Astrocyte (in vitro differentiated cells and primary cell): ENCODE data around the gene GMDS. TPM values are rescaled to one million over a fixed set of nuclear protein-coding genes. Genes with fewer than 3 reads are reported as not detected.

Experiments
- DNase-seq: peaks from one replicate; pipeline ENCODE4 v3.0.0-alpha.2; 2010; ENCODE audit warnings: low read depth
- FAIRE-seq: peaks from 2 replicates; lab custom pipeline; 2011; peaks lifted over from hg19 to GRCh38; lab: Jason Lieb, UNC
- H2AFZ ChIP-seq: 2 replicates; pipeline ENCODE4 v1.6.0; 2012; ENCODE audit warnings: low read depth, low read length, inconsistent platforms
- H3K27ac ChIP-seq: 2 replicates; pipeline ENCODE4 v1.5.1; 2011; ENCODE audit warnings: low read depth, low read length, inconsistent platforms
- H3K27me3 ChIP-seq: 2 replicates; pipeline ENCODE4 v1.6.0; 2011; ENCODE audit warnings: low read length, inconsistent platforms; ENCODE audit not compliant: insufficient read depth
- H3K36me3 ChIP-seq: 2 replicates; pipeline ENCODE4 v1.5.1; 2011; ENCODE audit warnings: low read length, inconsistent platforms; ENCODE audit not compliant: insufficient read depth
- H3K4me1 ChIP-seq: 2 replicates; pipeline ENCODE4 v1.5.1; 2011; ENCODE audit warnings: low read length, inconsistent platforms; ENCODE audit not compliant: insufficient read depth
- H3K4me2 ChIP-seq: 2 replicates; pipeline ENCODE4 v1.6.0; 2012; ENCODE audit warnings: low read length, inconsistent platforms
- H3K4me3 ChIP-seq: 2 replicates; pipeline ENCODE4 v1.5.1; 2011; ENCODE audit warnings: low read depth, mild to moderate bottlenecking, low read length, inconsistent platforms; ENCODE audit not compliant: insufficient read depth
- H3K79me2 ChIP-seq: 2 replicates; pipeline ENCODE4 v1.6.0; 2012; ENCODE audit warnings: mild to moderate bottlenecking, low read length, inconsistent platforms; ENCODE audit not compliant: insufficient read depth
- H3K9ac ChIP-seq: 2 replicates; pipeline ENCODE4 v1.6.0; 2012; ENCODE audit warnings: mild to moderate bottlenecking, low read length, inconsistent platforms
- H3K9me3 ChIP-seq: 2 replicates; pipeline ENCODE4 v1.5.1; 2012; ENCODE audit warnings: low read depth, mild to moderate bottlenecking, low read length, inconsistent platforms; ENCODE audit not compliant: insufficient read depth
- H4K20me1 ChIP-seq: 2 replicates; pipeline ENCODE4 v1.6.0; 2012; ENCODE audit warnings: low read length, inconsistent platforms; ENCODE audit not compliant: insufficient read depth
- H3K27ac Mint-ChIP-seq: one replicate; pipeline ENCODE4 v1.8.0; 2021; ENCODE audit warnings: mild to moderate bottlenecking, mixed read lengths; ENCODE audit not compliant: unreplicated experiment
- H3K27me3 Mint-ChIP-seq: one replicate; pipeline ENCODE4 v1.8.0; 2021; ENCODE audit warnings: low read depth, mixed read lengths; ENCODE audit not compliant: unreplicated experiment
- H3K36me3 Mint-ChIP-seq: one replicate; pipeline ENCODE4 v1.8.0; 2021; ENCODE audit warnings: low read depth, mixed read lengths; ENCODE audit not compliant: unreplicated experiment
- H3K4me1 Mint-ChIP-seq: one replicate; pipeline ENCODE4 v1.8.0; 2021; ENCODE audit warnings: low read depth, mixed read lengths; ENCODE audit not compliant: unreplicated experiment
- H3K4me3 Mint-ChIP-seq: one replicate; pipeline ENCODE4 v1.8.0; 2021; ENCODE audit warnings: mild to moderate bottlenecking, moderate library complexity, mixed read lengths; ENCODE audit not compliant: unreplicated experiment
- H3K9me3 Mint-ChIP-seq: one replicate; pipeline ENCODE4 v1.8.0; 2021; ENCODE audit warnings: mild to moderate bottlenecking, mixed read lengths; ENCODE audit not compliant: unreplicated experiment
- CTCF ChIP-seq: IDR thresholded peaks from 2 replicates; pipeline ENCODE4 v1.5.1; 2011; ENCODE audit warnings: low read depth, mild to moderate bottlenecking, inconsistent platforms, low read length, moderate library complexity; ENCODE audit not compliant: insufficient read depth
- EZH2 ChIP-seq: IDR thresholded peaks from 2 replicates; pipeline ENCODE4 v1.6.1; 2012; ENCODE audit warnings: mild to moderate bottlenecking, low read length, inconsistent platforms; ENCODE audit not compliant: insufficient read depth
- total RNA-seq: library from RNA; stranded (reverse); gene quantifications from 2 replicates; pipeline ENCODE4 v1.2.1, GENCODE V29; 2021

GMDS gene
- total RNA-seq, 1 donor from 2014 or later, result 9.4 TPM

- Histone ChIP-seq H3K9ac (no peak overlapping the region), H2AFZ (no peak overlapping the region), H3K4me2 (no peak overlapping the region), H3K79me2 (no peaks in the 10 kb centered on the region), H3K4me3 (no peak overlapping the region), H3K27ac (no peak overlapping the region), H3K36me3 (no peaks in the 10 kb centered on the region), H3K9me3 (no peaks in the 10 kb centered on the region), H4K20me1 (no peaks in the 10 kb centered on the region), H3K27me3 (no peaks in the 10 kb centered on the region), H3K4me1 (no peaks in the 10 kb centered on the region)
- Mint-ChIP-seq H3K9me3 (no peaks in the 10 kb centered on the region), H3K4me1 (peaks cover 1% of the 10 kb centered on the region), H3K27ac (no peak overlapping the region), H3K27me3 (no peaks in the 10 kb centered on the region), H3K36me3 (no peaks in the 10 kb centered on the region), H3K4me3 (no peak overlapping the region)
- FAIRE-seq, result no peak
- no peak for DNase-seq
- TF ChIP-seq EZH2, result no peak
- TF ChIP-seq CTCF, result no peak
Measured at GRCh38 chr6:1971612-1972011, 273.8 kb downstream of the GMDS start.

GRCh38 chr6:1970151-1970561 is 275.2 kb downstream of the GMDS start:
- Mint-ChIP-seq H3K27ac (no peak overlapping the region), H3K4me3 (no peak overlapping the region), H3K9me3 (no peaks in the 10 kb centered on the region), H3K36me3 (no peaks in the 10 kb centered on the region), H3K27me3 (no peaks in the 10 kb centered on the region), H3K4me1 (peaks cover 1% of the 10 kb centered on the region)
- FAIRE-seq, result no peak
- H3K27ac ChIP-seq, result no peak overlapping the region
- no peak overlapping the region for H2AFZ ChIP-seq
- no peaks in the 10 kb centered on the region for H3K79me2 ChIP-seq
- TF ChIP-seq CTCF (no peak), EZH2 (no peak)
- no peak overlapping the region for H3K9ac ChIP-seq
- no peak overlapping the region for H3K4me2 ChIP-seq
- no peak for DNase-seq
- no peaks in the 10 kb centered on the region for H4K20me1 ChIP-seq
- no peak overlapping the region for H3K4me3 ChIP-seq
- no peaks in the 10 kb centered on the region for H3K4me1 ChIP-seq
- no peaks in the 10 kb centered on the region for H3K36me3 ChIP-seq
- H3K27me3 ChIP-seq, result no peaks in the 10 kb centered on the region
- no peaks in the 10 kb centered on the region for H3K9me3 ChIP-seq

- no peaks in the 10 kb centered on the region for H3K9me3 ChIP-seq
- no peak overlapping the region for H3K4me3 Mint-ChIP-seq
- no peaks in the 10 kb centered on the region for H3K9me3 Mint-ChIP-seq
- no peak overlapping the region for H3K4me2 ChIP-seq
- H3K4me3 ChIP-seq, result no peak overlapping the region
- H3K79me2 ChIP-seq, result no peaks in the 10 kb centered on the region
- H3K27ac Mint-ChIP-seq, result no peak overlapping the region
- DNase-seq (no peak), FAIRE-seq (no peak)
- no peaks in the 10 kb centered on the region for H3K27me3 ChIP-seq
- H3K27ac ChIP-seq, result no peak overlapping the region
- H3K27me3 Mint-ChIP-seq, result no peaks in the 10 kb centered on the region
- no peak overlapping the region for H2AFZ ChIP-seq
- no peaks in the 10 kb centered on the region for H4K20me1 ChIP-seq
- H3K36me3 ChIP-seq, result no peaks in the 10 kb centered on the region
- H3K36me3 Mint-ChIP-seq, result no peaks in the 10 kb centered on the region
- TF ChIP-seq EZH2 (no peak), CTCF (no peak)
- no peaks in the 10 kb centered on the region for H3K4me1 ChIP-seq
- H3K9ac ChIP-seq, result no peak overlapping the region
- peaks cover 1% of the 10 kb centered on the region for H3K4me1 Mint-ChIP-seq
Measured at GRCh38 chr6:1966713-1967112, 278.7 kb downstream of the GMDS start.
